HepG2 (cell line): Measurements from ENCODE around the gene CSMD2.

Source experiments
- FOXO1 ChIP-seq: sonication (generic); formaldehyde crosslinking; IDR thresholded peaks from 2 replicates; pipeline ENCODE4 v1.4.0; 2020; ENCODE audit warnings: missing genetic modification reagents
- POLR2A ChIP-seq, 2 experiments: IDR thresholded peaks; 2 replicates each; pipeline ENCODE4 v1.6.1; 2011; ENCODE audit warnings: low read depth in 2 of 2, low read length in 2 of 2, mild to moderate bottlenecking in 1 of 2, moderate library complexity in 1 of 2; ENCODE audit not compliant: insufficient read depth in 1 of 2
- ZMAT3 ChIP-seq: sonication (generic); formaldehyde crosslinking; conservative IDR thresholded peaks from 2 replicates; pipeline ENCODE4 v1.7.0; 2021; ENCODE audit warnings: missing genetic modification reagents
- ZSCAN29 ChIP-seq: sonication (generic); formaldehyde crosslinking; conservative IDR thresholded peaks from 2 replicates; pipeline ENCODE4 v1.4.0; 2020; ENCODE audit warnings: mild to moderate bottlenecking, missing genetic modification reagents
- TF ChIP-seq, protein P1 (sequence below): sonication (generic); formaldehyde crosslinking; conservative IDR thresholded peaks from 2 replicates; pipeline ENCODE4 v1.4.0; 2020; ENCODE audit warnings: missing genetic modification reagents
- TF ChIP-seq, protein P2 (sequence below): sonication (generic); formaldehyde crosslinking; IDR thresholded peaks from 2 replicates; pipeline ENCODE4 v1.5.0; 2020; ENCODE audit warnings: mild to moderate bottlenecking, missing genetic modification reagents, moderate library complexity

- TF ChIP-seq ZMAT3 (CRISPR knock-in tag) = no peak
- TF ChIP-seq, protein P1, sequence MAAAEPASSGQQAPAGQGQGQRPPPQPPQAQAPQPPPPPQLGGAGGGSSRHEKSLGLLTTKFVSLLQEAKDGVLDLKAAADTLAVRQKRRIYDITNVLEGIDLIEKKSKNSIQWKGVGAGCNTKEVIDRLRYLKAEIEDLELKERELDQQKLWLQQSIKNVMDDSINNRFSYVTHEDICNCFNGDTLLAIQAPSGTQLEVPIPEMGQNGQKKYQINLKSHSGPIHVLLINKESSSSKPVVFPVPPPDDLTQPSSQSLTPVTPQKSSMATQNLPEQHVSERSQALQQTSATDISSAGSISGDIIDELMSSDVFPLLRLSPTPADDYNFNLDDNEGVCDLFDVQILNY = no peak
- TF ChIP-seq ZSCAN29 (CRISPR knock-in tag) = no peak
- TF ChIP-seq, protein P2, sequence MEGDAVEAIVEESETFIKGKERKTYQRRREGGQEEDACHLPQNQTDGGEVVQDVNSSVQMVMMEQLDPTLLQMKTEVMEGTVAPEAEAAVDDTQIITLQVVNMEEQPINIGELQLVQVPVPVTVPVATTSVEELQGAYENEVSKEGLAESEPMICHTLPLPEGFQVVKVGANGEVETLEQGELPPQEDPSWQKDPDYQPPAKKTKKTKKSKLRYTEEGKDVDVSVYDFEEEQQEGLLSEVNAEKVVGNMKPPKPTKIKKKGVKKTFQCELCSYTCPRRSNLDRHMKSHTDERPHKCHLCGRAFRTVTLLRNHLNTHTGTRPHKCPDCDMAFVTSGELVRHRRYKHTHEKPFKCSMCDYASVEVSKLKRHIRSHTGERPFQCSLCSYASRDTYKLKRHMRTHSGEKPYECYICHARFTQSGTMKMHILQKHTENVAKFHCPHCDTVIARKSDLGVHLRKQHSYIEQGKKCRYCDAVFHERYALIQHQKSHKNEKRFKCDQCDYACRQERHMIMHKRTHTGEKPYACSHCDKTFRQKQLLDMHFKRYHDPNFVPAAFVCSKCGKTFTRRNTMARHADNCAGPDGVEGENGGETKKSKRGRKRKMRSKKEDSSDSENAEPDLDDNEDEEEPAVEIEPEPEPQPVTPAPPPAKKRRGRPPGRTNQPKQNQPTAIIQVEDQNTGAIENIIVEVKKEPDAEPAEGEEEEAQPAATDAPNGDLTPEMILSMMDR (CRISPR knock-in tag) = no peak
- TF ChIP-seq POLR2A (IDR thresholded peaks at IDR 0.05; ENCODE audit: insufficient read depth in 1 of 2, low read depth in 2 of 2, low read length in 2 of 2) = no peak
- no peak for TF ChIP-seq FOXO1 (CRISPR knock-in tag)
These were observed 246.7 kb downstream of the CSMD2 start for GRCh38 chr1:33918368-33918767.
